GM12874 (cell line): Measurements from ENCODE around the gene TRPV6.

Source experiments
- TF ChIP-seq, protein P1 (sequence below): IDR thresholded peaks from 2 replicates; pipeline ENCODE4 v1.5.1; 2011; ENCODE audit warnings: low read depth, mild to moderate bottlenecking, control low read depth, low read length, moderate library complexity; ENCODE audit not compliant: insufficient read depth

The TRPV6 gene

DNA sequence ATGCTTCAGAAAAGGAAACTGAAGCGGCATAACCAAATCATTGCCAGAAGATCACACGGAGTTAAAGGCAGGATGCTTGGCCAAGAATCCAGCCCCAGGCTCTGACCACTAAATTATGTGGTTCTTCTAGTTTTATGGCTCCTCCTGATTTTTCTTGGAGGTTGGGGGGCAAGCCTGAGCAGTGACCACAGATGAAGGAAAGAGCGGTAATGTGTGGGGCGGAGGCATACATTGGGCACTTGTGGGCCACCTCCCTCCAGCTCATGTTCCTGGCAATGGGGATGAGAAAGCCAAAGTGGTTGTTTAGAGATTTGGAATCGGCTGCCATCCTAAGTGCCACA lies 3.2 kb downstream of the TRPV6 start:
- TF ChIP-seq, protein P1, sequence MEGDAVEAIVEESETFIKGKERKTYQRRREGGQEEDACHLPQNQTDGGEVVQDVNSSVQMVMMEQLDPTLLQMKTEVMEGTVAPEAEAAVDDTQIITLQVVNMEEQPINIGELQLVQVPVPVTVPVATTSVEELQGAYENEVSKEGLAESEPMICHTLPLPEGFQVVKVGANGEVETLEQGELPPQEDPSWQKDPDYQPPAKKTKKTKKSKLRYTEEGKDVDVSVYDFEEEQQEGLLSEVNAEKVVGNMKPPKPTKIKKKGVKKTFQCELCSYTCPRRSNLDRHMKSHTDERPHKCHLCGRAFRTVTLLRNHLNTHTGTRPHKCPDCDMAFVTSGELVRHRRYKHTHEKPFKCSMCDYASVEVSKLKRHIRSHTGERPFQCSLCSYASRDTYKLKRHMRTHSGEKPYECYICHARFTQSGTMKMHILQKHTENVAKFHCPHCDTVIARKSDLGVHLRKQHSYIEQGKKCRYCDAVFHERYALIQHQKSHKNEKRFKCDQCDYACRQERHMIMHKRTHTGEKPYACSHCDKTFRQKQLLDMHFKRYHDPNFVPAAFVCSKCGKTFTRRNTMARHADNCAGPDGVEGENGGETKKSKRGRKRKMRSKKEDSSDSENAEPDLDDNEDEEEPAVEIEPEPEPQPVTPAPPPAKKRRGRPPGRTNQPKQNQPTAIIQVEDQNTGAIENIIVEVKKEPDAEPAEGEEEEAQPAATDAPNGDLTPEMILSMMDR, result no peak

DNA sequence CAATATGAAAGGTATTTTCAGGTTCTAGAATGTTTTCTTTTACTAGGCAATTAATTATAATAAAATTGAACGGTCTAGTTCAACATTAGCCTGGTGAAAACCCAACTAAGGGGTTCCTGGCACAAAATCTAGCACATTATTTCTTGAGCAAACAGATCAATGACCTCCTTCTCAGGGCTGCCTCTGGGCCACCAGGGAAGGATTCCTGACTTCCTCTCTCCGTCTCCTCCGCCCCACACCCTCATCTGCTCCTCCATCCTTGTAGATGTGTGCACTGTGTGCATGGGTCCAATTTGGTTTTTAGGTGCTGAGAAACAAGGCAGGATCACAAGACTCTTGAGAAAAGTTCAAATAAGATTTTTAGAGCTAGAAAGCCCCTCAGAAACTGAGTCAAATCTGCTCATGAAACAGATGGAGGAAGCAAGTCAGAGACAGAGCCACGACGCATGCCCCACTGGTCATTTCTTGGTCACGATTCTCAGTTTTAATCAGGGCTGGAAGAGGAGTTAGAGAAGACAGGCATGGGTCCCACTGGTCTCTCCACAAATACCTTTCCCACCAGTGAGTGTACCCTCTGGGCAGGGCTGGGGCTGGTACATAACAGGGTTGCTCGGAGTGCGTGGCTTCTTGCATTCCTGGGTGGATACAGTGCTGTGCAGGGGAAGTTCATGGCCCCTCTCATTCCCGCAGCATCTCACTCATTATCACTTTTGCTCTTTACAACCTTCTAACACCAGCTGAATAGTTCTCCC lies 3.8 kb downstream of the TRPV6 start:
- TF ChIP-seq, protein P1, result no peak

DNA sequence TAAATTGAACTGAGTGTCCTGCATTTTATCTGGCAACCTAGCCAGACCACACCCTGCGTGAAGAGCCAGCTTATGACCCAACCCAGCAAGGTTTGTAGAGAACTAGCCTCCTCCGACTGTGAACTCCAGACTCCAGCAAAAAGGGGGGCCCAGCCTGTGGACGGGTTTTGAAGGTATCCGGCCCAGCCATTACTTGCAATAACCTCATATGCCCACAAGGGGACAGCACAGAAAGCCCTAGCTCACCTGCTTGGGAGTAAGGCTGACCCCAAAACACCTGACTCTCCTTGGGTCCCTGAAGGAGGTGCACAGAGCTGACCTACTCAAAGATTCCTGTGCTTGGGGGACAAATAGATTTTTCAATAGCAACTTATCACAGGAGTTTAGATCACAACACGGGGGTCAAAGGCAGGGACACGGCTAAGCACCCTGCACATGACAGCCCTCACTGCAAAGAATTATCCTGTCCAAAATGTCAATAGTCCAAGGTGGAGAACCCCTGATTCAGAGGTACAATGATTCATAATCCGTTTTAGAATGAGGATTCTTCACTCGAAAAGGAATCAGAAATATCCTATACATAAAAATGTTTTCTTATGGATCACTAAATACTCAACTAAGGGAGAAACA lies 4.6 kb downstream of the TRPV6 start:
- TF ChIP-seq, protein P1, result peak; percentile 94

DNA sequence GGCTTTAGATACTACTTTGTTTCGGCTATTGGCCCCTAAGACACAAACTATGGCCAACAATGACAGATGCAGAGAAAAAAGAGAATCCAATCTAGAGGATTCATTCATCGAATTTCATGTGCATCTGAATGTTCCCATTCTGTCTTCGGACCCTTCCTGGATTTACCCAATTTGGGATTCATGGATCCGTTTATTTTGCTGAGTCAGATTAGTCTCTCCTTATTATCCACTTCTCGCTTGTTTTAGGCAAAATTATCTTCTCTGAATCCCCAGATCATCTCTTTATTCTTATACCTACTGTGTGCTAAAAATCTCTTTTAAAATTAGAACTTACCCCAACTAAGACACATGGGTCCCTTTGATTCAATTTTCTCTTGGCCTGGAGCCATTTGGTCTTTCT lies 6.5 kb downstream of the TRPV6 start:
- TF ChIP-seq, protein P1, result no peak

DNA sequence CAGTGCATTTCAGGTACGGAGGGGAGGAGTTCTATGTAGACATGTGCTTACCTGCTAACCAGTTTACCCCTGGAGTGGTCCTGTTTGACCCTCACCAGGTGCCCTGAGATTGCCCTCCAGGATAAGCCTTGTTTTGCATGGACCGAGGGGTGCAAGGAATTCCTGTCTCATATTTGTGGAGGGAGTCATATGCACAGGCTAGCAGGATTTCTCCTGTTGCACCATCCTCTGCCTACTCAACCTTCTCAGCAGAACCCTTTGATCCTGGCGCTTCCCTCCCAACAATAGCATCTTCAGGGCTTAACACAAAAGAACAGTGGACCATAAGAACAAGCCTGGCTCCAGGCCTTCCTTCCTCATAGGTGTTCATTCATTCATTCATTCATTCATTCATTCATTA lies 7.2 kb downstream of the TRPV6 start:
- TF ChIP-seq, protein P1, result no peak

DNA sequence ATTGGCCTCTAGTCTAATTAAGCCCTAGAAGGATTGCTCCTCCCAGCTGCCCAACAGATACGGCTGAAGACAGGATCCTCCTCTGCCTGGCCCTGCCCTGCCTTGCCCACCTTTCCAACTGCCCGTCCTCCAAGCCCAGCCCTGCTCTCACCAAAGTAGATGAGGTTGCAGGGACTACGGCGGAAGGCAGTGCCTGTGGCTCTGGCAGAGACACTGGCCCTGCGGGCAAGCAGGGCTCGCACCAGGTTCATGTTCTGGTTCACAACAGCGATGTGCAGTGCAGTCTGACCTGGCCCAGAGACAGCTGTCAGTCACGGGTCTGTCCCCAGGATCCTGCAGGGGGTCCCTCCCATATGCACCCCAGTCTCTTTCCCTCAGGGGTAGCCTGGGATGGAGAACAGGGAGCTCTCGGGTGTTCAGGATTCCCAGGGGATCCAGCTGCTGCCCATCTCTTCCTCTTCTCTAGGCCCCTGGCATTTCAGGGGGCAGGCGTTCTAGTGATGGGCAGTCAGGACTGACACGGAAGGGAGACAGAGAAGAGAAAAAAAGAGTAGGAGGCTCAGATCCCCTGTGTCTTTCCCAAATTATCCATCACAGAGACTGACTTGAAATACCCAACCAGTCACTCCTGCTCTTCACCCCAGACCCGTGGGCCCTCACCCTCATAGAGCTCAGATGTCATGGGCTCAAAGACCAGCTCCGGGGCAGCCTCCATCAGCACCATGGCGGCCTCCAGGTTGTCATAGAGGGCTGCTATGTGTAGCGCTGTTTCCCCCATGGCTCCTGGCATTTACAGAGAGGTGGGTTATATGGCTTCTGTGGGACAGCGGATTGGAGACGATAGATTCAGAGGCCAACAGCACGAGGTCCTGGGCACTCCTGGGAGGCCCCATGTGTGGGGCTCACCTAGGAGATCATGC lies 8.3 kb downstream of the TRPV6 start:
- TF ChIP-seq, protein P1, result no peak
